SK-N-MC (cell line): ENCODE measurements around the gene NGEF.
A peak's percentile ranks its signal among the peaks of the same experiment; 100 is the strongest.
"Not testable (repeated sequence)": the region's sequence is repeated elsewhere in the genome, so short reads cannot be mapped to it uniquely, and the experiment has no call there.

ENCODE experiments used
- DNase-seq: peaks from one replicate; pipeline ENCODE4 v3.0.0-alpha.2; 2011; ENCODE audit warnings: low read depth, low spot score
- H3K27ac ChIP-seq: fragments of 200-600 bp; sonication (generic); 2 replicates; pipeline ENCODE4 v1.5.1; 2016; ENCODE audit warnings: mixed run types
- H3K36me3 ChIP-seq: fragments of 200-600 bp; sonication (generic); 2 replicates; pipeline ENCODE4 v1.6.1; 2017; ENCODE audit warnings: antibody characterized with exemption, low read length, mixed read lengths; ENCODE audit not compliant: insufficient read depth
- H3K4me3 ChIP-seq: fragments of 200-600 bp; sonication (generic); 2 replicates; pipeline ENCODE4 v1.5.1; 2016
- H3K9ac ChIP-seq: fragments of 200-600 bp; sonication (generic); 2 replicates; pipeline ENCODE4 v1.8.0; 2017; ENCODE audit warnings: mixed run types, mixed read lengths; ENCODE audit not compliant: insufficient read length
- H3K9me3 ChIP-seq: fragments of 200-600 bp; sonication (generic); 2 replicates; pipeline ENCODE4 v1.6.1; 2017; ENCODE audit warnings: low read depth, mild to moderate bottlenecking, antibody characterized with exemption, low read length, moderate library complexity, mixed read lengths
- EZH2 ChIP-seq: fragments of 200-600 bp; sonication (generic); IDR thresholded peaks from one replicate; pipeline ENCODE4 v1.6.1; 2017; ENCODE audit warnings: antibody characterized with exemption
- FOXP2 ChIP-seq: optimal IDR thresholded peaks from 2 replicates; pipeline ENCODE3; 2011; ENCODE audit warnings: mild to moderate bottlenecking, moderate library complexity; ENCODE audit not compliant: insufficient read depth; ENCODE audit errors: extremely low read length, control extremely low read depth
- POLR2AphosphoS5 ChIP-seq: IDR thresholded peaks from 2 replicates; pipeline ENCODE4 v1.6.1; 2012; ENCODE audit warnings: mild to moderate bottlenecking, low read depth, low read length, borderline replicate concordance

NGEF gene

GRCh38 chr2:233031556-233032500 is 18.8 kb upstream of the NGEF start:
- Histone ChIP-seq H3K9me3 (no peaks in the 10 kb centered on the region), H3K27ac (no peak overlapping the region), H3K9ac (peak overlapping the region; percentile 3), H3K4me3 (no peak overlapping the region), H3K36me3 (no peaks in the 10 kb centered on the region)
- no peak for DNase-seq
- TF ChIP-seq FOXP2: no peak

DNA sequence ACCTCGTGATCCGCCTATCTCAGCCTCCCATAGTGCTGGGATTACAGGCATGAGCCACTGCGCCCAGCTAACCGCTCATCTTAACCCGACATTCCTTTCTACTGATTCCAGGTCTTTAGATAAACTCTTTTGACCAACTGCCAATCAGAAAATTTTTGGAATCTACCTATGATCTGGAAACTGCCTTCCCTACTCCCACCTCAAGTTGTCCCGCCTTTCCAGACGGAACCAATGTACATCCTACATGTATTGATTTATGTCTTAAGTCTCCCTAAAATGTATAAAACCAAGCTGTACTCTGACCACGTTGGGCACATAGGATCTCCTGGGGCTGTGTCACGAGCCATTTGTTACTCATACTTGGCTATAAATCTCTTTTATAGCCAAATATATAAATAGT is 16.3 kb upstream of the NGEF start:
- Histone ChIP-seq H3K9me3 (no peaks in the 10 kb centered on the region), H3K9ac (no peak overlapping the region), H3K36me3 (no peaks in the 10 kb centered on the region), H3K27ac (no peak overlapping the region), H3K4me3 (no peak overlapping the region)
- TF ChIP-seq FOXP2 (no peak), EZH2 (no peak), POLR2AphosphoS5 (no peak)
- no peak for DNase-seq

GRCh38 chr2:233026198-233026813 is 13.2 kb upstream of the NGEF start:
- no peak for DNase-seq
- Histone ChIP-seq H3K9me3 (no peaks in the 10 kb centered on the region), H3K27ac (no peak overlapping the region), H3K36me3 (no peaks in the 10 kb centered on the region), H3K4me3 (no peak overlapping the region), H3K9ac (no peak overlapping the region)
- TF ChIP-seq POLR2AphosphoS5 (no peak), EZH2 (no peak), FOXP2 (no peak)

DNA sequence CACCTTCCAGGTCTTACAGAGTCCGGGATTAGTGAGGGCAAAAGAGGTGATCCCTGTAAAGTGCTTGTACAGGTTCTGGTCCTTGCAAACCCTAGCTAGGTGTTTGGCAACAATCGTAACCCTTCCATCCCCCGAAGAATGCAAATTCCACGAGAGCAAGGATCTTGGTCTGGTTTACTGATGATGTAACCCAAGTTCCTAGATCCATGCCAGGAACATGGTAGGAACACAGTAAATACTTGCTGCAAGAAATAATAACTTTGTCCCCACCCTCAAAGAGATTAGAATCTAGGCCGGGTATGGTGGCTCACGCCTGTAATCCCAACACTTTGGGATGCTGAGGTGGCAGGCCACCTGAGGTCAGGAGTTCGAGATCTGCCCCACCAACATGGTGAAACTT is 12.7 kb upstream of the NGEF start:
- no peak for DNase-seq
- Histone ChIP-seq H3K9ac (no peak overlapping the region), H3K9me3 (no peaks in the 10 kb centered on the region), H3K4me3 (no peak overlapping the region), H3K27ac (no peak overlapping the region), H3K36me3 (no peaks in the 10 kb centered on the region)
- TF ChIP-seq POLR2AphosphoS5: no peak
- no peak for TF ChIP-seq EZH2
- TF ChIP-seq FOXP2: no peak

- H3K27ac ChIP-seq: no peak overlapping the region
- H3K36me3 ChIP-seq: no peaks in the 10 kb centered on the region
- H3K4me3 ChIP-seq: no peak overlapping the region
- no peak overlapping the region for H3K9ac ChIP-seq
- H3K9me3 ChIP-seq: no peaks in the 10 kb centered on the region
- TF ChIP-seq POLR2AphosphoS5: no peak
- DNase-seq: no peak
These were observed 10.8 kb upstream of the NGEF start for GRCh38 chr2:233023761-233024410.

- H3K36me3 ChIP-seq: no peaks in the 10 kb centered on the region
- no peak overlapping the region for H3K4me3 ChIP-seq
- no peaks in the 10 kb centered on the region for H3K9me3 ChIP-seq
- no peak overlapping the region for H3K9ac ChIP-seq
- no peak overlapping the region for H3K27ac ChIP-seq
- no peak for DNase-seq
- no peak for TF ChIP-seq FOXP2
- no peak for TF ChIP-seq POLR2AphosphoS5
- TF ChIP-seq EZH2: no peak
These were observed 10.1 kb upstream of the NGEF start for GRCh38 chr2:233023007-233023760.

DNA sequence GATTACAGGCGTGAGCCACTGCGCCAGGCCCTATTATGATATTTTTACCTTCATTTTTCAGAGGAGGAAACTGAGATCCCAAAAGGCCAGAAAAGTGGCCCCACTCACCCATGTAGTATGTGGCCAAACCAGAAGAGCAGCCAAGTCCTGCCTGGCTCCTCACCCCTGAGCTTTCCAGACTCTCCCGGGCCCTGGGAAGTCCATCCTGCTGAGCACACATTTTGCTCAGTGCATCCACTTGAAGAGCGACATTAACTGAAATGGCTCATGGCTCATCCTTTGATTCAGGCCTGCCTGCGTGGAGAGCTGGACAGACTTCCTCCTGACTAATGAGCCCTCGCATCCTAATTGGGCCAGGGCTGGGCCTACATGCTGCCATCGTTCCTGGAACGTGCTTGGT is 9.5 kb upstream of the NGEF start:
- Histone ChIP-seq H3K9me3 (no peaks in the 10 kb centered on the region), H3K36me3 (no peaks in the 10 kb centered on the region), H3K9ac (no peak overlapping the region), H3K4me3 (no peak overlapping the region), H3K27ac (no peak overlapping the region)
- TF ChIP-seq EZH2 (no peak), FOXP2 (no peak), POLR2AphosphoS5 (no peak)
- DNase-seq: no peak

- TF ChIP-seq EZH2 (no peak), FOXP2 (no peak), POLR2AphosphoS5 (no peak)
- no peak overlapping the region for H3K9ac ChIP-seq
- H3K4me3 ChIP-seq: no peak overlapping the region
- no peaks in the 10 kb centered on the region for H3K36me3 ChIP-seq
- H3K27ac ChIP-seq: no peak overlapping the region
- H3K9me3 ChIP-seq: no peaks in the 10 kb centered on the region
- DNase-seq: no peak
These were observed 8.7 kb upstream of the NGEF start for GRCh38 chr2:233021771-233022170.

- Histone ChIP-seq H3K9me3 (no peaks in the 10 kb centered on the region), H3K36me3 (no peaks in the 10 kb centered on the region), H3K4me3 (no peak overlapping the region), H3K9ac (no peak overlapping the region), H3K27ac (no peak overlapping the region)
- no peak for DNase-seq
- TF ChIP-seq POLR2AphosphoS5 (no peak), FOXP2 (no peak), EZH2 (no peak)
These were observed 7.4 kb upstream of the NGEF start for GRCh38 chr2:233020454-233020853.

- not testable (repeated sequence) for H3K9me3 ChIP-seq, H3K9ac ChIP-seq, H3K27ac ChIP-seq, DNase-seq, H3K4me3 ChIP-seq, H3K36me3 ChIP-seq
These were observed 6.6 kb upstream of the NGEF start for GRCh38 chr2:233019610-233020009.
